ENCODE results near the gene STK32B.

DNA sequence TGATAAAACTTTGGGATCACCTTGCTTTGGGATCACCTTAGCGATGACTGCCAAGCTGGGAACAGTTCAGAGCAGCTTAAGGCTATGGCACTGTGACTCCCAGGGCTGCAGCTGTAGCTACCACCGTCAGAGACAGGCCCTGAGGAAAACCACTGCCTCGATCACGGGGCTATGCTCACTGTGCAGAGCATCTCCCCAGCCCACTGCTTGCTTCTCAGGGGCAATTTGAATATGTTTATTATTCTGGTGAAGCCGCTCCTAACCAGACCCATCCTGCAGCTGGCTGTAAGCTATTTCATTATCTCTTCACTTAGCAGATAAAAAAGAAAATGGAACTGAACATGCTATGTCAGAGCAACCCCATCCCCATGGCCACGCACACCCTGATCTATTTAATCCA, 328.6 kb downstream of the STK32B start:
- no peak for TF ChIP-seq FOXM1 (IDR thresholded peaks at IDR 0.05; ENCODE audit: borderline replicate concordance)
- TF ChIP-seq ZNF384 (IDR thresholded peaks at IDR 0.05), result no peak
- TF ChIP-seq TARDBP (IDR thresholded peaks at IDR 0.05), result no peak
- TF ChIP-seq NFRKB (IDR thresholded peaks at IDR 0.05), result no peak
